Uterus (tissue), 4 donors: ENCODE measurements around the gene NAXE. TPM values are rescaled to one million over a fixed set of nuclear protein-coding genes. Genes with fewer than 3 reads are reported as not detected.

Experiments
- DNase-seq, 2 donors: peaks; one replicate each; pipeline ENCODE4 v3.0.0-alpha.2; 2019 to 2020
- H3K27ac ChIP-seq, 2 donors: fragments of 200-600 bp; sonication (generic); 1 replicate in 1 of 2; 2 replicates in 1 of 2; pipeline ENCODE4 v1.5.1; 2016 to 2018
- H3K27me3 ChIP-seq, 2 donors: fragments of 200-600 bp; sonication (generic); one replicate each; pipeline ENCODE4 v1.5.1; 2018 to 2019; ENCODE audit warnings: control low read depth in 1 of 2
- H3K36me3 ChIP-seq, 2 donors: fragments of 200-600 bp; sonication (generic); one replicate each; pipeline ENCODE4 v1.5.1; 2019; ENCODE audit warnings: control low read depth in 1 of 2
- H3K4me1 ChIP-seq, 2 donors: fragments of 200-600 bp; sonication (generic); one replicate each; pipeline ENCODE4 v1.5.1; 2018 to 2019; ENCODE audit warnings: control low read depth in 1 of 2
- H3K4me3 ChIP-seq, 2 donors: fragments of 200-600 bp; sonication (generic); 1 replicate in 1 of 2; 2 replicates in 1 of 2; pipeline ENCODE4 v1.5.1; 2018 to 2019; ENCODE audit warnings: mild to moderate bottlenecking in 1 of 2
- H3K9me3 ChIP-seq, 2 donors: fragments of 200-600 bp; sonication (generic); one replicate each; pipeline ENCODE4 v1.5.1; 2019; ENCODE audit warnings: control low read depth in 1 of 2
- CTCF ChIP-seq, 4 experiments: fragments of 200-600 bp in 2 of 4; fragments of 450-650 bp in 2 of 4; sonication (generic) in 2 of 4; IDR thresholded peaks; one replicate each; pipeline ENCODE4 v1.5.1; 2016 to 2019; ENCODE audit warnings: antibody characterized with exemption in 4 of 4, mild to moderate bottlenecking in 2 of 4, moderate library complexity in 1 of 4
- POLR2A ChIP-seq, 2 donors: fragments of 450-650 bp; IDR thresholded peaks; one replicate each; pipeline ENCODE4 v1.6.1; 2016; ENCODE audit warnings: antibody characterized with exemption in 2 of 2, mild to moderate bottlenecking in 1 of 2, moderate library complexity in 1 of 2
- intact Hi-C: fragments of 100-400 bp; cut with DNase I; formaldehyde crosslinking; loops from one replicate; pipeline ENCODE4 v1.15.1; 2023; ENCODE audit warnings: low total_unique reads
- total RNA-seq, 4 donors: library from RNA; depleted of rRNA in 3 of 4; stranded (reverse); fragments of >200 nt in 3 of 4; gene quantifications; one replicate each; pipeline versions ENCODE4 v1.1.0 to v1.2.4, GENCODE V29; 2014 to 2023
- donor health status: DM: yes; HTN: yes; CAD: no.

Gene NAXE
- total RNA-seq, 4 donors from 2014 or later, result 39.5 to 74.4 (median 52.2) TPM

GRCh38 chr1:156598125-156598524 lies 6.5 kb downstream of the NAXE start:
- Histone ChIP-seq H3K9me3 (no peaks in the 10 kb centered on the region), H3K27ac (no peak overlapping the region), H3K4me3 (no peak overlapping the region), H3K27me3 (no peaks in the 10 kb centered on the region), H3K36me3 (no peaks in the 10 kb centered on the region), H3K4me1 (peaks cover 0 to 11% of the 10 kb centered on the region in 2 donors)
- no peak for DNase-seq
- intact Hi-C loops, result no loop called here
- no peak for TF ChIP-seq CTCF (IDR thresholded peaks at IDR 0.05)
- TF ChIP-seq POLR2A (IDR thresholded peaks at IDR 0.05), result no peak

DNA sequence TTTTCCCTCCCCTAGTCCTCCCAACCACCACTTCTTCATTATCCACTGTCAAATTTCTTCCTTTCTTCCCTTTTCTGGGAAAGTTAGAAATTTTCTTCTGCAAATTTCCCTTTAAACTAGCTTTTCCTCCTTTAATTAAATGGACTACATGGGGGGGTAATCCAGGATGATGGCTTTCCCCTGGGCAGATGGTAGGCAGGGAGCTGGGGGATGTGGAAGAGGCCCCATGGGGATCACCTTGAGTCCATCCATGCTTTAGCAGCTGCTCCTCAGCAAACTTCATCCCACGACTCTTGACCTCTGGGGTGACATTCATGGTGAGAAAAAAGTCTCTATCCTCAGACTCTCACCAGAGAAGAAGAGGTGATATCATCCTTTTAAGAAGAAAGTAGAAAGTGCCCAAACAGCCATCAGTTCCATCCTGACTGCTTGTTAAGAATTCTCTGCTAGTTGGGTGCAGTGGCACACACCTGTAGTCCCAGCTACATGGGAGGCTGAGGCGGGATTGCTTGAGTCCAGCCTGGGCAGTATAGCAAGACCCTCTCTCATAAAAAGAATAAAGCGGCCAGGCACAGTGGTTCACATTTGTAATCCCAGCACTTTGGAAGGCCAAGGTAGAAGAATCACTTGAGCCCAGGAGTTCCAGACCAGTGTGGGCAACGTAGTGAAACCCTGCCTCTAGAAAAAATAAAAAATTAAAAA lies 7.3 kb downstream of the NAXE start:
- intact Hi-C loops, result no loop called here
- no peaks in the 10 kb centered on the region for H3K36me3 ChIP-seq
- no peak overlapping the region for H3K4me3 ChIP-seq
- no peaks in the 10 kb centered on the region for H3K9me3 ChIP-seq
- DNase-seq, result no peak
- peaks cover 0 to 11% of the 10 kb centered on the region in 2 donors for H3K4me1 ChIP-seq
- no peaks in the 10 kb centered on the region for H3K27me3 ChIP-seq
- H3K27ac ChIP-seq, result no peak overlapping the region
- TF ChIP-seq CTCF (IDR thresholded peaks at IDR 0.05), result no peak
- TF ChIP-seq POLR2A (IDR thresholded peaks at IDR 0.05), result no peak

DNA sequence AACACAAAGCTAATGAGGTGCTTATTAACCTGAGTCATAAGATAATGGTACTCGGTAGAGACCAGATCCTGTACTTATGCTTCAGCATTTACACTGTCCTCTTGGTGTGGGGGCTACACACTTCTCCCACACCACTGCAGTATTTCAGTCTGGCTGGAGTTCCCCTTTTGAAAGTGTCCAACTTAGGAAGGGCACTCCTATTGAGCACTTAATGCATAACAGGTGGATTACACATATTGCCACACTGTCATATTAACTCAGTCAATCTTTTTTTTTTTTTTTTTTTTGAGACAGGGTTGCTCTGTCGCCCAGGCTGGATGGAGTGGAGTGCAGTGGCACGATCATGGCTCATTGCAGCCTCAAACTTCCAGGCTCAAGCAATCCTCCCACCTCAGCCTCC lies 8.2 kb downstream of the NAXE start:
- Histone ChIP-seq H3K27ac (no peak overlapping the region), H3K4me1 (peaks cover 0 to 11% of the 10 kb centered on the region in 2 donors), H3K4me3 (no peak overlapping the region), H3K9me3 (no peaks in the 10 kb centered on the region), H3K36me3 (no peaks in the 10 kb centered on the region), H3K27me3 (no peaks in the 10 kb centered on the region)
- no peak for DNase-seq
- intact Hi-C loops, result loop anchor here (10.0 kb wide), 1 partner anchor 145 kb away; no protein-coding TSS in a partner anchor
- TF ChIP-seq CTCF (IDR thresholded peaks at IDR 0.05), result no peak
- TF ChIP-seq POLR2A (IDR thresholded peaks at IDR 0.05), result no peak

DNA sequence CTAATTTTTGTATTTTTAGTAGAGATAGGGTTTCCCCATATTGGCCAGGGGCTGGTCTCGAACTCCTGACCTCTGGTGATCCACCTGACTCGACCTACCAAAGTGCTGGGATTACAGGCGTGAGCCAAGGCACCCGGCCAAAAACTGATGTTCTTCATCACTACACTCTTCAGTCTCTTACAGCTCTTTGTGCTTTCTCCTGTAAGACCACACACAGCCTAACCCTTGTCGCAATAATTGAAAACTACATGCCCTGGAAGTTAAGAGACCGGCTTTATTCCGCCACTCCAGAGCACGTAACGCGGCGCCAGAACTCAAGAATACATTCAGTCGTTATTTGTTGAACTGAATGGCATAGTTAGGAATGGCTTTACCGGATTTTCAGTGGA lies 9.2 kb downstream of the NAXE start:
- Histone ChIP-seq H3K27ac (peak overlapping the region; percentile 66 to 88), H3K27me3 (no peaks in the 10 kb centered on the region), H3K4me1 (peaks cover 0 to 11% of the 10 kb centered on the region in 2 donors), H3K36me3 (no peaks in the 10 kb centered on the region), H3K9me3 (no peaks in the 10 kb centered on the region), H3K4me3 (peak overlapping the region; percentile 54 to 86)
- TF ChIP-seq POLR2A (IDR thresholded peaks at IDR 0.05), result no peak
- TF ChIP-seq CTCF (IDR thresholded peaks at IDR 0.05), result no peak
- intact Hi-C loops, result loop anchor here (10.0 kb wide), 1 partner anchor 146 kb away; no protein-coding TSS in a partner anchor
- DNase-seq, result no peak

GRCh38 chr1:156601122-156601830 lies 9.7 kb downstream of the NAXE start, which contains the start of gene GPATCH4:
Gene GPATCH4 (minus strand): TSS chr1:156601479.
- Histone ChIP-seq H3K27me3 (no peaks in the 10 kb centered on the region), H3K4me3 (peak within 1 kb of the TSS; percentile 54 to 86), H3K27ac (peak within 1 kb of the TSS; percentile 66 to 88), H3K4me1 (peaks cover 0 to 11% of the 10 kb centered on the region in 2 donors), H3K36me3 (no peaks in the 10 kb centered on the region), H3K9me3 (no peaks in the 10 kb centered on the region)
- peak; percentile 84 to 86 for DNase-seq
- intact Hi-C loops, result loop anchor here (10.0 kb wide), 1 partner anchor 146 kb away; no protein-coding TSS in a partner anchor
- TF ChIP-seq CTCF (IDR thresholded peaks at IDR 0.05) (no peak), POLR2A (IDR thresholded peaks at IDR 0.05) (peak in 1 of 2 donors; percentile 36)
